ENCODE results near the gene SLC5A2.

- TF ChIP-seq POLR2A (IDR thresholded peaks at IDR 0.05) (no peak), CTCF (IDR thresholded peaks at IDR 0.05) (no peak)
Observed at GRCh38 chr16:31486045-31486444, 3.1 kb downstream of the SLC5A2 start.

All from uterus (tissue), 2 donors.